ENCODE measurements around the gene TMEM92. TPM values are rescaled to one million over a fixed set of nuclear protein-coding genes. Genes with fewer than 3 reads are reported as not detected.
A peak's percentile ranks its signal among the peaks of the same experiment; 100 is the strongest.

TMEM92 gene
- total RNA-seq, 1 donor from 2014 or later, result 1.8 TPM

DNA sequence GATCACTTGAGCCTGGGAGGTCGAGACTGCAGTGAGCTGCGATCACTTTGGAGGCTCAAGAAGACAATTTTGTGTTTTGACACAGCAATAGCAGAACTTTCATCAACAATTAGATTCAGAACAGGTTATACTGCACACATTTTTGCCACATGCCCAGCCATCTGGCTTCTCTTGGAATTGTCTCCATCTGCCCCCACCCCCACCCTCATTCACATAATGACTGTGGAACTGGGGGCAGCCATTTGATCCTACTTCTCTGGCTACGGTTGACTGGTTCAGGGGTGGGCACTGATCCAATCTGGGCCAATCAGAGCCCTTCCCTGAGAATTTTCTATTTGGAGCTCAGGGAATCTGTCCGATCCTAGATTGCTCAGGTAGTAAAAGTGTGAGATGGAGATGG lies 14.0 kb downstream of the TMEM92 start:
- no peaks in the 10 kb centered on the region for H3K36me3 Mint-ChIP-seq
- no peak overlapping the region for H3K4me2 ChIP-seq

DNA sequence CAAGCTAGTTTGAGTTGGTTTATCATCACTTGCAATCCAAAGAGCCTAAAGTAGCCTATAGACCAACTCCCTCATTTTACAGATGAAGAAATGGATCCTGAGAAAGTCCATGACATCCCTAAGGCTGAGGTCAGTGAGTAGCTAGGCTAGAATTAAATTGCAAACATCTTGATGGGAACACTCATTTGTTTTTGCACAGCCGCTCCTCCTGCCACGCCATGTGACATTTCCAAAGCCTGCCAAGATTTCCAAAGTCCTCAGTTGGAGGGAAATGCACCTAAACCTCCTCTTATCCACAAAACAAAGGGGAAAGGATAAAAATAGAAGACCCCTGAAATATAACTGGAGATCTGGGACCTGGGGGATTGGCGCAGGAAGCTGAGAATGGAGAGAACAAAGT lies 15.0 kb downstream of the TMEM92 start:
- no peaks in the 10 kb centered on the region for H3K9me3 Mint-ChIP-seq
- Histone ChIP-seq H2AFZ (replicated peaks) (no peak overlapping the region), H4K20me1 (ENCODE audit: low read depth) (no peaks in the 10 kb centered on the region), H3K27ac (no peak overlapping the region), H3K9me3 (ENCODE audit: low read depth) (no peaks in the 10 kb centered on the region), H3K27me3 (no peaks in the 10 kb centered on the region), H3K79me2 (ENCODE audit: low read depth) (no peaks in the 10 kb centered on the region), H3K4me2 (no peak overlapping the region), H3K4me3 (no peak overlapping the region), H3K9ac (no peak overlapping the region), H3K4me1 (peaks cover 9% of the 10 kb centered on the region), H3F3A (ENCODE audit: low read depth) (no peaks in the 10 kb centered on the region), H3K36me3 (no peaks in the 10 kb centered on the region)
- TF ChIP-seq EZH2 (IDR thresholded peaks at IDR 0.05) (no peak), CTCF (IDR thresholded peaks at IDR 0.05) (no peak), EZH2phosphoT487 (IDR thresholded peaks at IDR 0.05) (no peak)
- H3K4me3 Mint-ChIP-seq, result no peak overlapping the region
- no peak overlapping the region for H3K27ac Mint-ChIP-seq
- no peaks in the 10 kb centered on the region for H3K36me3 Mint-ChIP-seq
- H3K27me3 Mint-ChIP-seq (ENCODE audit: insufficient read depth, low read depth), result peaks cover 17% of the 10 kb centered on the region
- peaks cover 7% of the 10 kb centered on the region for H3K4me1 Mint-ChIP-seq
- no peak for DNase-seq (ENCODE audit: low spot score)

More for the DNA sequence above, 14.0 kb downstream of the TMEM92 start:
- H3F3A ChIP-seq (ENCODE audit: low read depth), result no peaks in the 10 kb centered on the region
- H3K9ac ChIP-seq, result no peak overlapping the region
- no peaks in the 10 kb centered on the region for H3K36me3 ChIP-seq
- Mint-ChIP-seq H3K4me1 (peaks cover 13% of the 10 kb centered on the region), H3K27ac (no peak overlapping the region), H3K4me3 (no peak overlapping the region), H3K9me3 (no peaks in the 10 kb centered on the region), H3K27me3 (ENCODE audit: insufficient read depth, low read depth) (peaks cover 20% of the 10 kb centered on the region)
- no peaks in the 10 kb centered on the region for H3K79me2 ChIP-seq (ENCODE audit: low read depth)
- H3K4me3 ChIP-seq, result no peak overlapping the region
- peaks cover 11% of the 10 kb centered on the region for H3K4me1 ChIP-seq
- no peak overlapping the region for H2AFZ ChIP-seq (replicated peaks)
- TF ChIP-seq EZH2phosphoT487 (IDR thresholded peaks at IDR 0.05), result no peak
- no peak for TF ChIP-seq CTCF (IDR thresholded peaks at IDR 0.05)
- no peak for TF ChIP-seq EZH2 (IDR thresholded peaks at IDR 0.05)
- H3K27me3 ChIP-seq, result no peaks in the 10 kb centered on the region
- no peak overlapping the region for H3K27ac ChIP-seq
- no peaks in the 10 kb centered on the region for H3K9me3 ChIP-seq (ENCODE audit: low read depth)
- H4K20me1 ChIP-seq (ENCODE audit: low read depth), result no peaks in the 10 kb centered on the region
- DNase-seq (ENCODE audit: low spot score), result no peak

GRCh38 chr17:50289991-50290702 lies 15.9 kb downstream of the TMEM92 start:
- Mint-ChIP-seq H3K27ac (no peak overlapping the region), H3K36me3 (no peaks in the 10 kb centered on the region), H3K9me3 (no peaks in the 10 kb centered on the region), H3K4me3 (no peak overlapping the region), H3K4me1 (peaks cover 6% of the 10 kb centered on the region), H3K27me3 (ENCODE audit: insufficient read depth, low read depth) (peaks cover 13% of the 10 kb centered on the region)
- no peak overlapping the region for H3K4me3 ChIP-seq
- no peaks in the 10 kb centered on the region for H4K20me1 ChIP-seq (ENCODE audit: low read depth)
- no peaks in the 10 kb centered on the region for H3K9me3 ChIP-seq (ENCODE audit: low read depth)
- no peaks in the 10 kb centered on the region for H3K79me2 ChIP-seq (ENCODE audit: low read depth)
- DNase-seq (ENCODE audit: low spot score), result no peak
- H3K9ac ChIP-seq, result no peak overlapping the region
- H3K36me3 ChIP-seq, result no peaks in the 10 kb centered on the region
- no peak for TF ChIP-seq CTCF (IDR thresholded peaks at IDR 0.05)
- TF ChIP-seq EZH2phosphoT487 (IDR thresholded peaks at IDR 0.05), result no peak
- TF ChIP-seq EZH2 (IDR thresholded peaks at IDR 0.05), result no peak
- no peaks in the 10 kb centered on the region for H3F3A ChIP-seq (ENCODE audit: low read depth)
- H3K4me1 ChIP-seq, result peaks cover 5% of the 10 kb centered on the region
- no peaks in the 10 kb centered on the region for H3K27me3 ChIP-seq
- no peak overlapping the region for H3K4me2 ChIP-seq
- H3K27ac ChIP-seq, result no peak overlapping the region
- H2AFZ ChIP-seq (replicated peaks), result peak overlapping the region; percentile 62

All from neural progenitor cell (in vitro differentiated cells).